CD14-positive monocyte (primary cell): ENCODE measurements around the gene CELF2. TPM values are rescaled to one million over a fixed set of nuclear protein-coding genes. Genes with fewer than 3 reads are reported as not detected.
A peak's percentile ranks its signal among the peaks of the same experiment; 100 is the strongest.
"Not testable (repeated sequence)": the region's sequence is repeated elsewhere in the genome, so short reads cannot be mapped to it uniquely, and the experiment has no call there.

ENCODE experiments used
- DNase-seq, 3 donors: peaks; one replicate each; pipeline ENCODE4 v3.0.0-alpha.2; 2011 to 2022
- H2AFZ ChIP-seq: 2 replicates; pipeline ENCODE4 v1.6.0; 2012; ENCODE audit warnings: mild to moderate bottlenecking, low read depth, low read length, inconsistent platforms; ENCODE audit not compliant: insufficient read depth, poor library complexity, severe bottlenecking
- H3K27ac ChIP-seq, 2 donors: 1 replicate in 1 of 2; 2 replicates in 1 of 2; pipeline ENCODE4 v1.5.1; 2012 to 2013; ENCODE audit warnings: low read length in 2 of 2, control low read depth in 1 of 2, inconsistent platforms in 1 of 2, low read depth in 1 of 2, mild to moderate bottlenecking in 1 of 2
- H3K27me3 ChIP-seq, 2 donors: one replicate each; pipeline versions ENCODE4 v1.6.0 to v1.6.1; 2011 to 2013; ENCODE audit warnings: low read length in 2 of 2; ENCODE audit not compliant: control insufficient read depth in 2 of 2, insufficient read depth in 2 of 2
- H3K36me3 ChIP-seq, 2 donors: replicated peaks in 1 of 2; 1 replicate in 1 of 2; 2 replicates in 1 of 2; pipeline versions ENCODE4 v1.5.1 to v1.6.1; 2012 to 2013; ENCODE audit warnings: low read length in 2 of 2, control low read depth in 1 of 2, inconsistent platforms in 1 of 2, mild to moderate bottlenecking in 1 of 2; ENCODE audit not compliant: insufficient read depth in 2 of 2, control insufficient read depth in 1 of 2
- H3K4me1 ChIP-seq, 2 donors: 1 replicate in 1 of 2; 2 replicates in 1 of 2; pipeline versions ENCODE4 v1.5.1 to v1.6.1; 2012 to 2013; ENCODE audit warnings: low read length in 2 of 2, control low read depth in 1 of 2, inconsistent platforms in 1 of 2, mild to moderate bottlenecking in 1 of 2, moderate library complexity in 1 of 2; ENCODE audit not compliant: insufficient read depth in 2 of 2, control insufficient read depth in 1 of 2
- H3K4me2 ChIP-seq: replicated peaks from 2 replicates; pipeline ENCODE3; 2012; ENCODE audit warnings: low read length, moderate library complexity, mild to moderate bottlenecking; ENCODE audit not compliant: poor library complexity, severe bottlenecking; ENCODE audit errors: extremely low read depth
- H3K4me3 ChIP-seq, 3 experiments: fragments of 200-600 bp in 1 of 3; sonication (generic) in 1 of 3; replicated peaks in 1 of 3; 1 replicate in 2 of 3; 2 replicates in 1 of 3; pipeline ENCODE4 v1.5.1; 2011 to 2013; ENCODE audit warnings: low read length in 3 of 3, mild to moderate bottlenecking in 3 of 3, control low read depth in 2 of 3, low read depth in 2 of 3, inconsistent platforms in 1 of 3, moderate library complexity in 1 of 3
- H3K79me2 ChIP-seq: 2 replicates; pipeline ENCODE4 v1.6.0; 2012; ENCODE audit warnings: mild to moderate bottlenecking, control low read depth, inconsistent platforms, low read length, moderate library complexity; ENCODE audit not compliant: insufficient read depth
- H3K9ac ChIP-seq: 2 replicates; pipeline ENCODE4 v1.6.0; 2017; ENCODE audit warnings: low read length, mild to moderate bottlenecking; ENCODE audit not compliant: insufficient read depth, poor library complexity, severe bottlenecking
- H3K9me3 ChIP-seq, 2 donors: replicated peaks in 1 of 2; 1 replicate in 1 of 2; 2 replicates in 1 of 2; pipeline versions ENCODE4 v1.5.1 to v1.6.1; 2012 to 2013; ENCODE audit warnings: low read length in 2 of 2, control low read depth in 1 of 2; ENCODE audit not compliant: control insufficient read depth in 1 of 2, insufficient read depth in 1 of 2
- H4K20me1 ChIP-seq: 2 replicates; pipeline ENCODE4 v1.6.0; 2012; ENCODE audit warnings: mild to moderate bottlenecking, low read length, control low read depth, moderate library complexity; ENCODE audit not compliant: insufficient read depth
- H3K27ac Mint-ChIP-seq, 7 donors: one replicate each; pipeline ENCODE4 v1.8.0; 2020; ENCODE audit warnings: mild to moderate bottlenecking in 7 of 7, mixed read lengths in 7 of 7, moderate library complexity in 6 of 7, inconsistent platforms in 2 of 7
- H3K27me3 Mint-ChIP-seq, 3 donors: one replicate each; pipeline ENCODE4 v1.8.0; 2021 to 2022; ENCODE audit warnings: low read depth in 3 of 3, mild to moderate bottlenecking in 3 of 3, mixed read lengths in 3 of 3, moderate library complexity in 3 of 3, inconsistent platforms in 1 of 3
- H3K36me3 Mint-ChIP-seq, 2 donors: one replicate each; pipeline ENCODE4 v1.8.0; 2020; ENCODE audit warnings: mixed read lengths in 2 of 2, inconsistent platforms in 1 of 2, mild to moderate bottlenecking in 1 of 2
- H3K4me1 Mint-ChIP-seq: one replicate; pipeline ENCODE4 v1.8.0; 2020; ENCODE audit warnings: mild to moderate bottlenecking, mixed read lengths
- H3K4me3 Mint-ChIP-seq, 2 donors: one replicate each; pipeline ENCODE4 v1.8.0; 2020; ENCODE audit warnings: mild to moderate bottlenecking in 2 of 2, mixed read lengths in 2 of 2, moderate library complexity in 1 of 2
- H3K9me3 Mint-ChIP-seq, 7 donors: one replicate each; pipeline ENCODE4 v1.8.0; 2020 to 2022; ENCODE audit warnings: mixed read lengths in 7 of 7, mild to moderate bottlenecking in 6 of 7, moderate library complexity in 6 of 7, inconsistent platforms in 2 of 7
- WGBS: methylation state at CpG from one replicate; pipeline ENCODE4 v1.1.5; 2013; ENCODE audit warnings: missing lambda C conversion rate; ENCODE audit not compliant: insufficient coverage; 5-methylcytosine and 5-hydroxymethylcytosine counted together
- intact Hi-C, 2 donors: fragments of 100-400 bp; cut with micrococcal nuclease; formaldehyde crosslinking; loops; one replicate each; pipeline versions ENCODE4 v1.15.0 to v1.15.1; 2023
- polyA plus RNA-seq, 3 donors: library from polyadenylated mRNA; depleted of rRNA in 1 of 3; unstranded in 2 of 3; stranded (reverse) in 1 of 3; fragments of 300-500 nt in 2 of 3; fragments of >200 nt in 1 of 3; fragmentation: Illumina TruSeq in 2 of 3; gene quantifications; 1 replicate in 2 of 3; 2 replicates in 1 of 3; pipeline ENCODE4 v1.2.3, GENCODE V29; 2012 to 2021
- TF ChIP-seq, protein P1 (sequence below): fragments of 200-600 bp; IDR thresholded peaks from one replicate; pipeline ENCODE4 v1.8.0; 2022; ENCODE audit warnings: antibody characterized with exemption, mild to moderate bottlenecking

The CELF2 gene
- polyA plus RNA-seq, 3 donors: 53.5 to 93.3 (median 80.5) TPM

DNA sequence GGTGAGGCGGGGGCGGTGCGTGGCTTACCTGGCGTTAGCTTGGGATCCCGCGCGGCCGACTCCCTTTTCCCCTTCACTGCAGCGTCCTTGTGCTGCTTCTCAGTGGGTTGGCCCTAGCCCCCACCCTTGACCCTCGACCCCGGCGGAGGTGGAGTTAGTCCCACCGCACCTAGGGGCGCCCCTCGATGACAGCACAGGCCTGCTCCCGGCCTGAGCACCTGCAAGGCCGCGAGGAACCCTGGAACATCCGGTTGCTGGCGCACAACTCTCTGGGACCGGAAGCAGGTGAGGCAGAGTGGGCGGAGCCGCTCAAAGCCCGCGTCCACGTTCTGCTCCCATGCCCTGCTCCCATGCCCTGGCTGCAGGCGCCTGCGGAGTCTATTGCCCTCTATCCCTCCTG, 326.9 kb downstream of the CELF2 start:
- peaks cover 2 to 4% (median 2%) of the 10 kb centered on the region in 3 donors for H3K27me3 Mint-ChIP-seq
- Histone ChIP-seq H3K27me3 (no peaks in the 10 kb centered on the region), H3K4me1 (peaks cover 27 to 35% of the 10 kb centered on the region in 2 donors), H3K9me3 (no peaks in the 10 kb centered on the region), H3K36me3 (no peaks in the 10 kb centered on the region), H3K79me2 (no peaks in the 10 kb centered on the region), H3K9ac (no peak overlapping the region), H4K20me1 (no peaks in the 10 kb centered on the region), H3K27ac (no peak overlapping the region), H3K4me3 (peak overlapping the region in 1 of 3 experiments; percentile 49), H3K4me2 (peak overlapping the region; percentile 51), H2AFZ (no peak overlapping the region)
- H3K27ac Mint-ChIP-seq: peak overlapping the region in 1 of 7 donors; percentile 51
- H3K9me3 Mint-ChIP-seq: peaks cover 0 to 5% (median 0%) of the 10 kb centered on the region in 7 donors
- TF ChIP-seq, protein P1, sequence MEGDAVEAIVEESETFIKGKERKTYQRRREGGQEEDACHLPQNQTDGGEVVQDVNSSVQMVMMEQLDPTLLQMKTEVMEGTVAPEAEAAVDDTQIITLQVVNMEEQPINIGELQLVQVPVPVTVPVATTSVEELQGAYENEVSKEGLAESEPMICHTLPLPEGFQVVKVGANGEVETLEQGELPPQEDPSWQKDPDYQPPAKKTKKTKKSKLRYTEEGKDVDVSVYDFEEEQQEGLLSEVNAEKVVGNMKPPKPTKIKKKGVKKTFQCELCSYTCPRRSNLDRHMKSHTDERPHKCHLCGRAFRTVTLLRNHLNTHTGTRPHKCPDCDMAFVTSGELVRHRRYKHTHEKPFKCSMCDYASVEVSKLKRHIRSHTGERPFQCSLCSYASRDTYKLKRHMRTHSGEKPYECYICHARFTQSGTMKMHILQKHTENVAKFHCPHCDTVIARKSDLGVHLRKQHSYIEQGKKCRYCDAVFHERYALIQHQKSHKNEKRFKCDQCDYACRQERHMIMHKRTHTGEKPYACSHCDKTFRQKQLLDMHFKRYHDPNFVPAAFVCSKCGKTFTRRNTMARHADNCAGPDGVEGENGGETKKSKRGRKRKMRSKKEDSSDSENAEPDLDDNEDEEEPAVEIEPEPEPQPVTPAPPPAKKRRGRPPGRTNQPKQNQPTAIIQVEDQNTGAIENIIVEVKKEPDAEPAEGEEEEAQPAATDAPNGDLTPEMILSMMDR: no peak
- peak overlapping the region; percentile 58 to 82 for H3K4me3 Mint-ChIP-seq
- H3K36me3 Mint-ChIP-seq: no peaks in the 10 kb centered on the region
- peaks cover 38% of the 10 kb centered on the region for H3K4me1 Mint-ChIP-seq
- intact Hi-C loops: no loop called here
- WGBS: 73% methylated on average over 25 of the region's 28 CpGs
- DNase-seq: no peak

DNA sequence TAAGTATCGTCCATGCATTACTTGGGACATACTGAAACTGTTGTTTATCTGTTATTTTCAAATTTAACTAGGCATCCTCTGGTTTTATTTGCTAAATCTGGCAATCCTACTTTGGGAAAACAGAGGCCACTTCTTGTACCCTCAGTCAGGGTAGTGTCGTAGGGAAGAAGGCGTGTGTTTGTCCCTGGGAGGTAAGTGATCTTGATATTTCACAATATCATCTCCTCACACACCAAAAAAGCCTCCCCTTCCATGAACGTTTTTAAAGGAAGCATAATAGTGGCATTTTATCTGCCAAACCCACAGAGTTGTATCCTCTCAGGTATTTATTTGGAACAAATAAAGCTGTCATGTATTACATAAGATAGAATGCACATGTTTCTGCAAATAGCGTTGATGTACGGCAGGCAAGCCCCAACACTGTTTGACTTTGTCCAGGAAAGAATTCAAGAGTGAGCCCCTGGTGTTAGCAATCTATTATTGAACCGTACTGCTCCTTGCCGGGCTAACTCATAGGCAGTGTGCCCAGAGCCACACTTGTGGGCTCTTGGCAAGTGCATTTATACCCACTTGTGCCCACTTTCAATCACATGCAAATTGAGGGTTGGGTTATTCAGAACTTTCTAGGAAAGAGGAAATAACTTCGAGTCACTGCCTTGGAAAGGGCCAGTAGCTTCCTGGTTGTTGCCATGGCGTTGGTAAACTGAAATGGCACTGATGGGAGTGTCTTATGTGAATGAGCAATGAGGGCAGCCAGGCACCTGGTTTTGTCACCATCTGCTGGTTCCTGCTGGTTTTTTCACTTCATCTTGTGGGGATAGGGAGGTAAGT, 327.8 kb downstream of the CELF2 start:
- no peak overlapping the region for H3K27ac ChIP-seq
- H2AFZ ChIP-seq: no peak overlapping the region
- TF ChIP-seq, protein P1: peak; percentile 44
- peak overlapping the region in 1 of 2 donors; percentile 30 for H3K4me3 Mint-ChIP-seq
- H3K9ac ChIP-seq: no peak overlapping the region
- H3K36me3 ChIP-seq: no peaks in the 10 kb centered on the region
- H3K4me2 ChIP-seq: peak overlapping the region; percentile 51
- peak overlapping the region in 1 of 3 experiments; percentile 49 for H3K4me3 ChIP-seq
- H3K36me3 Mint-ChIP-seq: no peaks in the 10 kb centered on the region
- H4K20me1 ChIP-seq: no peaks in the 10 kb centered on the region
- peaks cover 27 to 35% of the 10 kb centered on the region in 2 donors for H3K4me1 ChIP-seq
- H3K27ac Mint-ChIP-seq: peak overlapping the region in 5 of 7 donors; percentile 5 to 76 (median 40)
- H3K27me3 ChIP-seq: no peaks in the 10 kb centered on the region
- H3K9me3 Mint-ChIP-seq: peaks cover 0 to 5% (median 0%) of the 10 kb centered on the region in 7 donors
- no peaks in the 10 kb centered on the region for H3K79me2 ChIP-seq
- peaks cover 2 to 4% (median 3%) of the 10 kb centered on the region in 3 donors for H3K27me3 Mint-ChIP-seq
- no peaks in the 10 kb centered on the region for H3K9me3 ChIP-seq
- 42% methylated on average over 4 of the region's 10 CpGs for WGBS
- intact Hi-C loops: no loop called here
- peaks cover 35% of the 10 kb centered on the region for H3K4me1 Mint-ChIP-seq
- peak; percentile 70 to 84 (median 84) for DNase-seq

DNA sequence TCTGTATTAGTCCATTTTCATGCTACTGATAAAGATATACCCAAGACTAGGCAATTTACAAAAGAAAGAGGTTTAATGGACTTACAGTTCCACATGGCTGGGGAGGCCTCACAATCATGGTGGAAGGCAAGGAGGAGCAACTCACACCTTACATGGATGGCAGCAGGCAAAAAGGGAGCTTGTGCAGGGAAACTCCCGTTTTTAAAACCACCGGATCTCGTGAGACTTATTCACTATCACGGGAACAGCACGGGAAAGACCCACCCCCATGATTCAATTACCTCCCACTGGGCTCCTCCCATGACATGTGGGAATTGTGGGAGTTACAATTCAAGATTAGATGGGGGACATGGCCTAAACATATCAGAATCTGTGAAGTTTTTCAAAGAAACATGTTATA, 329.9 kb downstream of the CELF2 start:
- H3K79me2 ChIP-seq, DNase-seq, H3K4me3 ChIP-seq, H3K9me3 Mint-ChIP-seq, H4K20me1 ChIP-seq, H3K36me3 Mint-ChIP-seq, H3K4me3 Mint-ChIP-seq, H3K9ac ChIP-seq, H3K27ac Mint-ChIP-seq, H3K27me3 ChIP-seq, intact Hi-C loops, H3K27ac ChIP-seq, H3K9me3 ChIP-seq, H2AFZ ChIP-seq, H3K36me3 ChIP-seq, H3K4me2 ChIP-seq, H3K27me3 Mint-ChIP-seq: not testable (repeated sequence)
- peaks cover 17% of the 10 kb centered on the region for H3K4me1 Mint-ChIP-seq
- no CpG with 5 or more reads among the region's 5 CpGs for WGBS
- peaks cover 16 to 21% of the 10 kb centered on the region in 2 donors for H3K4me1 ChIP-seq
